Measurements from ENCODE around the gene MACROH2A1. TPM values are rescaled to one million over a fixed set of nuclear protein-coding genes. Genes with fewer than 3 reads are reported as not detected.

Gene MACROH2A1
- polyA plus RNA-seq, 1 of the 3 experiments (the other 2 are of a cell fraction) = 165 TPM

DNA sequence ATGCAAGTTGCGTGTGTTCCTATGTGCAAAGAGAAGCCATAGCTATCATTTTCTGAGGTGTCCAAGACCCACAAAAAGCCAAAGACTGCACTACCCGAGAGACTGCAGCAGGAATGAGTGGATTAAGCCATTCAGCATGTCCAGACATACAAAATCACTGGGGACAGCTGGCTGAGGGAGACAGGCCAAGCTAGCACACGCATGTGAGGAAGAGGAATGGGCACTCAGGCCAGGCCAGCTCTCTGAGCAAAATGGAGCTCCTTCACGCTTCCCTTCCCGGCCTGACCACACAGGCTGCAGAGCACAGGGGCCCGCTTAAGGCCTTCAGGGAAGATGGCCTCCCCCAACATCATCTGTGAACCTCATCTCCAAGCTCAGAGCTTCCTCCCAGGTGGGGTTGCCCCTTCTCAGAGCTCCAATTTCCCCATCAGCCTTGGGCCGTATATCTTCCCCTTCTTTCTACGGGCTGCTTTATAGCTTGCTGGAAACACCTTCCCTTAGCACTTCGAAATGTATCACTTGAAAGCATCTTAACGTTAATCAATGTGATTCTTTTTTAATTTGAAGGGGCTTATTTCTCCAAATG, 39.7 kb upstream of the MACROH2A1 start:
- Histone ChIP-seq H3K9me3 (no peaks in the 10 kb centered on the region), H3K9me2 (no peaks in the 10 kb centered on the region), H3K9ac (no peak overlapping the region), H4K20me1 (ENCODE audit: insufficient read depth) (no peaks in the 10 kb centered on the region), H3F3A (replicated peaks; ENCODE audit: insufficient read depth) (no peaks in the 10 kb centered on the region), H3K27me3 (ENCODE audit: insufficient read depth) (no peaks in the 10 kb centered on the region), H2AFZ (ENCODE audit: low read depth) (no peak overlapping the region), H3K36me3 (replicated peaks in 1 of 2; ENCODE audit: control insufficient read depth in 1 of 2, insufficient read depth in 2 of 2, low read length in 1 of 2) (no peaks in the 10 kb centered on the region), H3K4me1 (ENCODE audit: control insufficient read depth in 1 of 2, insufficient read depth in 2 of 2, low read depth in 1 of 2, low read length in 1 of 2) (peaks cover 0 to 48% of the 10 kb centered on the region in 2 experiments; a peak in 1 of 4 replicates), H3K79me2 (ENCODE audit: insufficient read depth) (no peaks in the 10 kb centered on the region), H3K4me2 (no peak overlapping the region), H3K4me3 (ENCODE audit: low read depth in 2 of 2, low read length in 1 of 2) (no peak overlapping the region), H3K27ac (ENCODE audit: low read depth in 2 of 2, low read length in 1 of 2) (no peak overlapping the region; a peak in 1 of 4 replicates)
- no peak for TF ChIP-seq MEF2A (IDR thresholded peaks at IDR 0.05; ENCODE audit: borderline replicate concordance, low read depth)
- no peak for TF ChIP-seq FOSL2 (IDR thresholded peaks at IDR 0.05; ENCODE audit: borderline replicate concordance, low read depth)
- no peak for TF ChIP-seq FOXM1 (IDR thresholded peaks at IDR 0.05; ENCODE audit: low read depth)
- no peak for TF ChIP-seq TAF1 (IDR thresholded peaks at IDR 0.05; ENCODE audit: borderline replicate concordance, low read depth, low read length)
- no peak for TF ChIP-seq RCOR1 (IDR thresholded peaks at IDR 0.05; ENCODE audit: low read length)
- TF ChIP-seq EZH2phosphoT487 (IDR thresholded peaks at IDR 0.05; ENCODE audit: borderline replicate concordance, low read depth) = no peak
- TF ChIP-seq GATA2 (CRISPR knock-in tag; IDR thresholded peaks at IDR 0.05) = no peak
- no peak for TF ChIP-seq YY1 (IDR thresholded peaks at IDR 0.05; ENCODE audit: low read depth)
- no peak for TF ChIP-seq EP300 (IDR thresholded peaks at IDR 0.05; ENCODE audit: borderline replicate concordance in 1 of 2, low read depth in 1 of 2, low read length in 1 of 2)
- TF ChIP-seq FOXJ3 (CRISPR knock-in tag; IDR thresholded peaks at IDR 0.05) = no peak
- TF ChIP-seq, protein P1, sequence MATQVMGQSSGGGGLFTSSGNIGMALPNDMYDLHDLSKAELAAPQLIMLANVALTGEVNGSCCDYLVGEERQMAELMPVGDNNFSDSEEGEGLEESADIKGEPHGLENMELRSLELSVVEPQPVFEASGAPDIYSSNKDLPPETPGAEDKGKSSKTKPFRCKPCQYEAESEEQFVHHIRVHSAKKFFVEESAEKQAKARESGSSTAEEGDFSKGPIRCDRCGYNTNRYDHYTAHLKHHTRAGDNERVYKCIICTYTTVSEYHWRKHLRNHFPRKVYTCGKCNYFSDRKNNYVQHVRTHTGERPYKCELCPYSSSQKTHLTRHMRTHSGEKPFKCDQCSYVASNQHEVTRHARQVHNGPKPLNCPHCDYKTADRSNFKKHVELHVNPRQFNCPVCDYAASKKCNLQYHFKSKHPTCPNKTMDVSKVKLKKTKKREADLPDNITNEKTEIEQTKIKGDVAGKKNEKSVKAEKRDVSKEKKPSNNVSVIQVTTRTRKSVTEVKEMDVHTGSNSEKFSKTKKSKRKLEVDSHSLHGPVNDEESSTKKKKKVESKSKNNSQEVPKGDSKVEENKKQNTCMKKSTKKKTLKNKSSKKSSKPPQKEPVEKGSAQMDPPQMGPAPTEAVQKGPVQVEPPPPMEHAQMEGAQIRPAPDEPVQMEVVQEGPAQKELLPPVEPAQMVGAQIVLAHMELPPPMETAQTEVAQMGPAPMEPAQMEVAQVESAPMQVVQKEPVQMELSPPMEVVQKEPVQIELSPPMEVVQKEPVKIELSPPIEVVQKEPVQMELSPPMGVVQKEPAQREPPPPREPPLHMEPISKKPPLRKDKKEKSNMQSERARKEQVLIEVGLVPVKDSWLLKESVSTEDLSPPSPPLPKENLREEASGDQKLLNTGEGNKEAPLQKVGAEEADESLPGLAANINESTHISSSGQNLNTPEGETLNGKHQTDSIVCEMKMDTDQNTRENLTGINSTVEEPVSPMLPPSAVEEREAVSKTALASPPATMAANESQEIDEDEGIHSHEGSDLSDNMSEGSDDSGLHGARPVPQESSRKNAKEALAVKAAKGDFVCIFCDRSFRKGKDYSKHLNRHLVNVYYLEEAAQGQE (IDR thresholded peaks at IDR 0.05; ENCODE audit: low read depth, low read length) = no peak
- no peak for TF ChIP-seq GABPA (IDR thresholded peaks at IDR 0.05; ENCODE audit: low read depth)
- TF ChIP-seq ELF1 (IDR thresholded peaks at IDR 0.05) = no peak
- TF ChIP-seq RAD21 (IDR thresholded peaks at IDR 0.05; ENCODE audit: low read length) = no peak
- no peak for TF ChIP-seq RXRA (IDR thresholded peaks at IDR 0.05; ENCODE audit: borderline replicate concordance, low read depth)
- TF ChIP-seq NRF1 (IDR thresholded peaks at IDR 0.05; ENCODE audit: low read depth, low read length) = no peak
- POLR2A ChIA-PET = no interaction called here
- CTCF ChIA-PET = interaction anchor here (1.0 to 9.6 kb wide), 5 partner anchors 13 to 113 kb away, joined by 4 to 60 read pairs (median 11); no protein-coding TSS in a partner anchor
- WGBS (ENCODE audit: low lambda C conversion rate) = 89% methylated on average over 7 of the region's 10 CpGs
- DNase-seq = no peak

Data from SK-N-SH (cell line).